Forelimb muscle (tissue), 1 donor: ENCODE data around the gene STYXL1. TPM values are rescaled to one million over a fixed set of nuclear protein-coding genes. Genes with fewer than 3 reads are reported as not detected.

ENCODE experiments used
- DNase-seq: peaks from one replicate; pipeline ENCODE4 v3.0.0-alpha.2; 2013; ENCODE audit warnings: low read depth
- polyA plus RNA-seq: library from polyadenylated mRNA; unstranded; fragments of 120-200 nt; gene quantifications from one replicate; pipeline ENCODE4 v1.2.1, GENCODE V29; 2013; ENCODE audit not compliant: insufficient read length

The STYXL1 gene
- polyA plus RNA-seq, 1 donor, result 16.3 TPM

DNA sequence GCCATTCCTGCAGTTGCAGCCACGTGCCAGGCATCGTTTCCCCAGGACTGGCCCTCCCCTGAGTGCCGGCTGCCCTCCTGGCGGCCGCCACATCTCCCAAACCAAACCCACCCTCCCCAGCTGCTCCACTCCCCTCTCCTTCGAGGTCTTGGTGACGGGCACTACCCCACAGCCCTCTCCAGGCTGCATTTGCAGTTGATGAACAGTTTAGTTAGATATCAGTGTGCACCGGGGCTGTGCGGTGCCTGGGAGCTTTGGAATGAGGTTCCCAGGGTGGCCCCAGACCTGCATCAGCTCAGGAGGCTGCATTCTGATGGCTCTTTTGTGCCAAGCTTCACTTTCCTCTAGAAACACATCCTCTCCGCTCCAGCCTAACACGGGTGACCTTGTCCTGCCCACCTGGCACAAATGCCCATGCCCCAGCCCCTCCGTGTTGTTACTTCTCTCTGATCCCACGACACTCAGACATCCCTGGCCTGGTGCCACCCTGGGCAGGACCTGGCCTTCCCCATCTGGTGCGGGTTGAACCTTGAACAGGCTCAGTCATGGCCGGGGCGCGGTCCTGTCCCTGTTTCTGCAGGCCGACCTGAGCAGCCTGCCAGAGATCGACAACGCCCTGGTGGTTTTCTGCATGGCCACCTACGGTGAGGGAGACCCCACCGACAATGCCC lies 67.9 kb downstream of the STYXL1 start:
- DNase-seq, result no peak

- peak; percentile 91 for DNase-seq
Measured at GRCh38 chr7:75977743-75978142, 70.1 kb downstream of the STYXL1 start.

DNA sequence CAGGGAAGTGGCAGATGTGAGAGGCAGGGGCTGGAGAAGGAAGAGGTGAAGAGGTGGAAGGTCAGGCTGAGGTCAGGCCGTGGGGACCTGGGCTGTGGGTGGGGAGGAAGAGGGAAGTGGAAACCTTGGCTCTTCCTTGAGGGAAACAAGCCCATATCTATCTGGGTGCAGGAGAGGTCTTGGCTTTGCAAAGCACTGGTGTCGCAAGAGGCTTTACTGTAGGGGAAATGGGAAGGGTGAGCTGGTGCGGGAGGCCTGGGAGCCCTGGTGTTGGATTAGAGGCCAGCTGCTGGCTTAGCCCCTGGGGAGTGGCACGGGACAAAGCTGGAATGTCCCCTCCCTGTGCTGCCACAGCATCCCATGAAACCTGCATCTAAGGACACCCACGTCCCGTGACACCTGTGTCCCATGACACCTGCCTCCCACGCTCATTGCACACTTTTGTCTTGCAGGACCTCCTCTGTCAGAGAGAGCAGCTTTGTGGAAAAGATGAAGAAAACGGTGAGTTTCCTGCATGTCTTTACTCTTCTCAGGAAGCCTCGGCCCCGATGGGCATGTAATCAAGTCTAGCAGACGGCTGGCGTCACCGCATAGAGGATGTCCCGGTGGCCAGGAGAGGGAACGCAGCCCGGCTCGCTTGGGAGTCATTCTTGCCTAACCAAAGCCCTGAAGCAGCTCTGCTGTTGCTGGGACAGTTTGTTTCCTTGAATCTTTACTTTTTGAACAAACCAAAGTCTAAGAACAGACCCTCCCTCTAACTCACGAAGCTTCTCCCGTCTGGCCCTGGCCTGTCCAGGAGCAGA lies 75.6 kb downstream of the STYXL1 start:
- DNase-seq, result no peak

DNA sequence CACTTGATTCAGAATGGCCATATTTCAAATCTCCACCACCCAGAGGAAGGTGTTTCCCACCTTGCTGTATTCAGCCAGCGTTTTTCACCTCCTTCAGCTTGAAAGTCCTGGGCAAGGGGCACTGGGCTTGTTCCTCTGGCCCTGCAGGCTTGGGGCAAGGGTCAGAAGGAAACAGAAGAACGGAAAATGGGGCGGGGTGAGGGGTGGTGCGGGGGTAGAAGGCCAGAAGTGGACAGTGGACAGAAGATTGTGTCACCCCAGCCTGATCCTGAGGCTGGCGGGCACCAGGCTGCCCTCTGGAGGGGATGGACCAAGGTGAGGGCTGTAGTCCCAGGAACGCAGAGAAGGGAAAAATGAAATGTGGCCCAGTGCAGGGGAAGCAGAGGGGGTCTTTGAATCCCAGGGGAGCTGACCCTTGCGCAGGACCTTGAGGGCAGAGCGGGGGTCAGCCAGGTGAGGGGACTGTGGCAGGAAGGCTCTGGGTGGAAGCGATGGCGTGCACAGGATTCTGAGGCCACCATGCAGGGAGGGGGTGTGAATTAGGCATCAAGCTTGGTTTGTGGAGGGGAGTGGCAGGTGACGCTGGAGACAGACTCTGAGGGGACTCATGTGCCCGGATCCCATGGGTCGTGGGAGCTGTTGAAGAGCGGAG lies 76.4 kb downstream of the STYXL1 start:
- no peak for DNase-seq

GRCh38 chr7:75969704-75970498 lies 77.9 kb downstream of the STYXL1 start:
- DNase-seq, result no peak

GRCh38 chr7:75969182-75969581 lies 78.6 kb downstream of the STYXL1 start:
- DNase-seq, result no peak

GRCh38 chr7:75968561-75969001 lies 79.2 kb downstream of the STYXL1 start:
- no peak for DNase-seq

GRCh38 chr7:75968012-75968411 lies 79.8 kb downstream of the STYXL1 start:
- DNase-seq, result no peak

DNA sequence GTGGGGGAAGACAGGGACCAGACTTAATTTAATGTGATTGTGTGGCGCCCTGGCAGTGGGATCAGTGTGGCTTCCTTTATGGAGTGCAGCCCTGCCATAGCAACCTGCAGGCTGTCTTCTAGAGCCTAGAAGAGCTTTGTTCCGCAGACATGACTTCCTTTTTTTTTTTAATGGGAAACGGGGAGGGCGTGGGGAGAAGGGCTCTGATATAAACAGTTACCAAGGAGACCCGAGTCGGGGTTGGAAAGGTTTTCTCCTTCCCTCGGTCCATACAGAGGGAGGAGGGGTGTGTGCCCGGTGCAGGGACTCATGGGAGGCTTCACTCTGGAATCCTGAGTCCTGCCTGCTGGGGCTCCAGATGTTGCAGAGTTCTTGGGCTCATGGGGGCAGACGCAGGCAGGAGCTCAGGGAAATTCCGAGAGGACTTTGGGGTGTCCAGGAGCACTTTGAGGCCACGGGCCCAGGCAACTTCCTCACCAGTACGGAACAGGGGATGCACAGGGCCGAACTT lies 80.3 kb downstream of the STYXL1 start:
- DNase-seq, result no peak

DNA sequence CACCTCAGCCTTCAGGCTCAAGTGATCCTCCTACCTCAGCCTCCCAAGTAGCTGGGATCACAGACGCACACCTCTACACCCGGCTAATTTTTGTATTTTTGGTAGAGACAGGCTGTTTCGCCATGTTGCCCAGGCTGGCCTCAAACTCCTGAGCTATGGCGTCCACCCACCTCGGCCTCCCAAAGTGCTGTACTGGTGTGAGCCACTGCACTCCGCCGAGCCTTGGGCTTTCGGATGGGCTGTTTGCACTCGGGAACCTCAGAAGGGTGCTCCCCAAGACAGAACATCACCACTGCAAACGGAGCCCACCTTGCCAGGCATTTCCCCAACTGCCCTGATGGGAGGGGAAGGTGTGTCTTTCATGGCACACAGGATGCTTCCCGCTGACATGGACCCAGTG lies 80.7 kb downstream of the STYXL1 start:
- DNase-seq, result no peak

GRCh38 chr7:75966190-75966961 lies 81.4 kb downstream of the STYXL1 start:
- DNase-seq, result peak; percentile 71

DNA sequence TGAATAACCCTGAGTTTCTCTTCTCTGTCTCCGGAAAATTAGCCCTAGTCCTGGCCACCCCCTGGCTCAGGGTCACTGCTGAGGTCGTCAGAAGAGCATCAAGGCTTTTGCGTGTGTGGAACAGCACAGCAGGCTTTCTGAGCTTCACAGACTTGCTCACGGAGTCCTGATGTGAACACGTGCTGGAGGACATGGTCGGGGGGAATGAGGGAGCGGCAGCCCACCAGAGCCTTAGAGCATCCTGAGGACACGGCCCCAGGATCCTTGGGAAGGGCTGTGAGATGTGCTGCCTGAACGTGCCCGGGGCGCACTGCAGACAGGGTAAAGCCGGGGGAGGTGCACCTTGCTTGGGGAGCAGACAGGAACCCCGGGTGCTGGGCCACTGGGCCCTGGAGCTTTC lies 82.2 kb downstream of the STYXL1 start:
- DNase-seq, result no peak

GRCh38 chr7:75963381-75963995 lies 84.3 kb downstream of the STYXL1 start:
- no peak for DNase-seq

DNA sequence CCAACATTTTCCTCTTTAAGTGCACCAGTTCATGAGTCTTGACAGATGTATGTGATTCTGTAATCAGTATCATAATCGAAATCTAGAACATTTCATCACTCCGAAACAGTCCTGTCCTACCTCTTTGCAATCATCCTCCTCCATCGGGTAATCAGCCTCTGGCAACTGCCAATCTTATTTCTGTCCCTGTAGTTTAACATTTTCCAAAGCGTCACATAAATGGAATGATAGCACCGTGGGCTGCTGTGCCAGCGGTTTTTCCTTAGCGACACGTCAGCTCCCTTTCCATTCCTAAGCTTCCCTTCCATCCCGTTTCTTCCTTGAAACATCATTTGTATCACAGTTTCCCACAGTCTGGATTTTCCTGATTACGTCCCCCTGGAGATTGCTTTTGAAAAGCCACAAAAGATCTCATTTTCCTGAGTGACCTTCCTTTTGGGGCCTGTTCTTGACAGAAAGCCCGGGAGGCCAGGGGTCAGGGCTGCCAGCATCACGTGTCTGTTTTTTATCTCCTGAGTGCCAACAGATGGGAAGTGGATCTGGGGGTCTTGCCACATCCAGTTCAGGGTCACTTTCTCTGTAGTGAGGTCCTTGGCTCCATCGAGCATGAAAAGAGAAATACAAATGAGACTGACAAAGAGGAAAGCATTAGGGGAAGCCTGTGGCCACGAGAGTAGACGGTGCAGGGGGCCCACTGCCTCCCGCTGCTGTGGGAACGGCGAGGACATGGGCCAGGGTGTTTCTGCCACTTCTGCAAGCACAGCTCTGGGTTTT lies 85.0 kb downstream of the STYXL1 start:
- peak; percentile 43 for DNase-seq

DNA sequence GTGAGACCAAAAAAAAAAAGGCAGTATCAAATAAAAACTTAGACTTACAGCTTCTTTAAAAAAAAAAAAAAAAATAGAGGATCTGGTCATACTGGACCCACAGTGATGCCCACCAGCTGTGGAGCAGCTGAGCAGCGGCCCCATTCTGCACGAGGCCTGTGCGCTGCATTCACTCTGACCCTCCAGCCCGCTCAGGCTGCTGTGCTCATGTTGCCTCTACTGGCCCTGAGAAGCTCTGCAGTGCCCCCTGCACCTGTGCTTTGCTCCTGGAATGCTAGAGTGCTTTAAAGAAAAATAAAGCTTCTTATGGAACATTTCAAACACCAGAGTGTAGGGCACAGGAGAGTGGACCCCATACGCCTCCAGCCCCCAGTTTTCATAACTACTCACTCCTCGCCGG lies 86.6 kb downstream of the STYXL1 start:
- DNase-seq, result no peak

GRCh38 chr7:75960372-75960771 lies 87.4 kb downstream of the STYXL1 start:
- no peak for DNase-seq

- no peak for DNase-seq
Measured at GRCh38 chr7:75958802-75959543, 88.8 kb downstream of the STYXL1 start.

- no peak for DNase-seq
Measured at GRCh38 chr7:75957021-75957736, 90.6 kb downstream of the STYXL1 start.
